ENCODE measurements around the gene ZFX.
"Not testable (repeated sequence)": the region's sequence is repeated elsewhere in the genome, so short reads cannot be mapped to it uniquely, and the experiment has no call there.

Gene ZFX

GRCh38 chrX:24153178-24153795 is 3.8 kb downstream of the ZFX start:
- peak in 1 of 4 experiments; percentile 3 for DNase-seq

GRCh38 chrX:24153796-24154189 is 4.3 kb downstream of the ZFX start:
- no peak for DNase-seq

- no peak for DNase-seq
Measured at GRCh38 chrX:24154490-24155034, 5.0 kb downstream of the ZFX start.

GRCh38 chrX:24155747-24156146 is 6.2 kb downstream of the ZFX start:
- not testable (repeated sequence) for DNase-seq

DNA sequence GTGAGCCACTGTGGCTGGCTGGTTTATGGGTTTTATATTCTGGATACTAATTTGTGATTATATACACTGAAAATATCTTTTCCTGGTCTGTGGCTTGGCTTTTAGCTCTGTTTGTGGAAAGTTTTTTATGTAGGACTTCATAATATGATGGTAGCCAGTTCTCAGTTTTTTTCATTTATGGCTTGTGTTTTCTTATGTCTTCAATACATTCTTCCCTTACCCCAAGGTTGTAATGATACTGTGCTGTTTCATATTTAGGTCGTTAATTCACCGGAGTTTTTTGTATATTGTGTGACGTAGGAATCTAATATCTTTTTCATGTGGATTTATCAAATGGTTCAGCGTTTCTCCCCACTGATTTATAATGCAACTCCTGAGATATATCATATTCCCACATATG is 6.6 kb downstream of the ZFX start:
- no peak for DNase-seq

GRCh38 chrX:24158881-24159280 is 9.4 kb downstream of the ZFX start:
- DNase-seq: no peak

DNA sequence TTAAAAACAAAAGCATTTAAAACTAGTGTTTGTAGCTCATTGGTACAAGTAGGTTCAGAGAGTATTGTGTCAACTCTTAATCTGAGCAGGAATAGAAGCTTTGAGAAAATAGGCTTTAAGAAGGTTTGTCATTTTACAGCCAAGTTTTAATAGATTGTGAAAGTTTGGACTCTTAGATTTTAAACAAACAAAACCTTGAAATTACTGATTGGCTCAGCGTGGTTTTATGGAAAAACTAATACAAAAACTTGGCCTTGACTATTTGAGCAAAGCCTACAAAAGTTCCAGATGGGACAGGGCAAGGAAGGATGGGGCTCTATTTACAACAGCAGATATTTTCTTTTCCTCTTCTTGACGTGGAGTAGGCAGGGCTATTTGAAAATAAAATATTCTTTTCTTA is 16.5 kb downstream of the ZFX start:
- DNase-seq: no peak

DNA sequence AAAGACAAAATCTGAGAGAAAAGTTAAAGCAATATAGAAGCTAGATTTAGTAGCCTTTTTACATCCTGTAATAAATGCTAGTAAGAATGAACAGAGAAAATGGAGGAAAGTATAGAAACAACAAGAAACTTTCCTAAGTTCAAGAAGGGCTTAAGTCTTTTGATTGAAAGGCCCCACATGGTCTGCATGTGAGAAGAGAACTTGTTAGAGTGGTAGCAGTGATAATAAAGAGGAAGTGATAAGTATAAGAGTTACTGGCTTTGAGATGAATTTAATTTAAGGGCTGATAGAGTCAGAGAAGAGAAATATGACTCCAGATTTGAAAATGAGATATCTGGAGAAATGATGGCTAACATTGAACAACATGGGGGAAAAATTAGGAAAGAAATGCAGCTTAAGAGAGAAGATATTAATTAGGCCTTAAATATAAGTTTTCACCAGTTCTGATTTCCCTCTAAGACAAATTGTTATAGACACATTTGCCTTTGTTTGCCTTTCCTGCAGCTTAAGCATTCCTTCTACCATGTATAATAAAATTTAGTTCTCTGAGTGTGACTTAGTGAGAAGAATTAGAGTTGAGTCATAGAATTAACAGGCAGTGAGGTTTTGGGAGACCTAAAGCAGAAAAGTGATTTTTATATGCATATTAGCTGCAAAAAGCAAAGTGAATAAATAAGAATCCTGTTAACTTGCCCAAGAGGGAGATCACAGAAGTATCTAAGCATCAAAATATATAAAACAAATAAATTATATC is 18.4 kb downstream of the ZFX start:
- peak in 1 of 4 experiments; percentile 17 for DNase-seq

DNA sequence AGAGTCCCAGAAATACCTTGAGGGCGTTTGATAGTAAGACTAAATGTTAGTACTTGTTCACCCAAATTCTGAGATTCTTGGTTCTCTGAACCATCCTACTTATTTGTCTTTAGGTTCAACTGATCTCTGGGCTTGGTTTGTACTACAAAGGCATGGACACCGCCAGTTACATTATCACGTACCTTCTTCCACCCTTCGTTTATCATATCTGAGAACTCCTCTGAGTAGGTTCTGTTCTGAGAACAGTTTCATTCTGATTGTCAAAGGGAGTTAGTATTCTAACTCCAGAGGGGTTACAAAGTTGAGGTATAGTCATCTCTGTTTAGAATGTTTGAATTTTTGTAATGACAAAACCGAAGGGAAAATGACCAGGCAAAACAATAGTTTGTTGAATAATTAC is 19.3 kb downstream of the ZFX start:
- no peak for DNase-seq

GRCh38 chrX:24169211-24169610 is 19.7 kb downstream of the ZFX start:
- peak; percentile 14 to 39 (median 28) for DNase-seq

- no peak for DNase-seq
Measured at GRCh38 chrX:24173115-24173847, 23.8 kb downstream of the ZFX start.

GRCh38 chrX:24175276-24175675 is 25.7 kb downstream of the ZFX start:
- no peak for DNase-seq

DNA sequence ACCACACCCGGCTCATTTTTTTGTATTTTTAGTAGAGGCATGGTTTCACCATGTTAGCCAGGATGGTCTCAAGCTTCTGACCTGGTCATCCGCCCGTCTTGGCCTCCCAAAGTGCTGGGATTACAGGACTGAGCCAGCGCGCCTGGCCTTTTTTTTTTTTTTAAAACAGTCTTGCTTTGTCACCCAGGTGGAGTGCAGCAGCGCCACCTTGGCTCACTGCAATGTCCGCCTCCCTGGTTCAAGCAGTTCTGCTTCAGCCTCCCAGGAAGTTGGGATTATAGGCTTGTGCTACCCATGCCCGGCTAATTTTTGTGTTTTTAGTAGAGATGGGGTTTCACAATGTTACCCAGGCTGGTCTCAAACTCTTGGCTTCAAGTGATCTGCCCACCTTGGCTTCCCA is 28.9 kb downstream of the ZFX start:
- DNase-seq: no peak

- DNase-seq: peak in 1 of 4 experiments; percentile 2
Measured at GRCh38 chrX:24184018-24184417, 34.5 kb downstream of the ZFX start.

GRCh38 chrX:24186483-24186882 is 37.0 kb downstream of the ZFX start:
- DNase-seq: no peak

DNA sequence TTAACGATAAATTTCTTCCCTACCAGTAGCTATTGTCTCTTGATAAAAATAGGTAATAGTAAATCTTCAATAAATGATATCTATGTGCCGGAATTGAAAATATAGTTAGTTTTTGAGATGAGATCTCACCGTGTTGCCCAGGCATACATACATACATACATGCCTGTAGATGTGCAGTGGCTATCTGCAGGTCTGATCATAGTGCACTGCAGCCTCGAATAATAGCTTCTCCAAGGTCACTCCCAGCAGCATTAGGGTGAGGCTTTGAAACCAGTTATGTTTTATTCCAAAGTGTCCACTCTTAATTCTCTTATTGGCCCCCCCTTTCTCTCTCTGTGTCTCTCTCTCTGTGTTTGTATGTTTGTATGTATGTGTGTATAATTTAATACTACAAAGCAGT is 37.5 kb downstream of the ZFX start:
- no peak for DNase-seq

DNA sequence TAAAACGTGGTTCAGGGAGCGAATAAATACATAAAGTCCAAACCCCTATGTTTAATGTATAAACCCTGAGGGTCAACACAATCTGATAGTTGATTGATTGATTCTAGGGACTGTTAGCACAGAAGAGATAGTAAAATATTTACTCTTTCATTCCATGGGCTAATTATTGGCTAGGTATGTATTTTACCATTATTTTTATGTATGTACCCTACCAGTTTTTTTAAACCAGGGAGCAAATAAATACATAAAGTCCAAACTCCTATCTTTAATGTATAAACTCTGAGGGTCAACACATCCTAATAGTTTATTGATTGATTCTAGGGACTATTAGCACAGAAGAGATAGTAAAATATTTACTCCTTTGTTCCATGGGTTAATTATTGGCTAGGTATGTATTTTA is 40.0 kb downstream of the ZFX start:
- no peak for DNase-seq

- DNase-seq: no peak
Measured at GRCh38 chrX:24190500-24191156, 41.1 kb downstream of the ZFX start.

GRCh38 chrX:24196509-24196908 is 47.0 kb downstream of the ZFX start:
- DNase-seq: no peak

GRCh38 chrX:24198101-24198500 is 48.6 kb downstream of the ZFX start:
- no peak for DNase-seq

DNA sequence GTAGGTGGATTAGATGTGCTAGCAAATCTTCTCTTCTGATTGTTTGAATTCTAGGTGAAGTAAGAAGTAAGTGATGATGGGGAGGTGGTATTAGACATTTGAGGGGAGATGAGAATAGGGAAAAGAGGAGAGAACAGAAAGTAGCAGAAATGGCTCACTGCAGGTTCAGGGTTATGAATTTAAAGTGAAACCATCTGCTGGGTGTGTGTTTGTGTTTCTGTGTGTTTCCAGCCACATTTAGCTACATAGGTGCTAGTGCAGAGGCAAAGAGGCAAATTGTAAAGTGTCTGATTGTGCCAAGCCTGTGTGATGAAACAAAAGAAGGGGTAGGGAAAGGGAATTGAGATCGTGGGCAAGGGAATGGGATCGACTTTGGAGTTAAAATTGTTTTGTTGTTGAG is 50.6 kb downstream of the ZFX start:
- no peak for DNase-seq

GRCh38 chrX:24201216-24201615 is 51.7 kb downstream of the ZFX start:
- no peak for DNase-seq

DNA sequence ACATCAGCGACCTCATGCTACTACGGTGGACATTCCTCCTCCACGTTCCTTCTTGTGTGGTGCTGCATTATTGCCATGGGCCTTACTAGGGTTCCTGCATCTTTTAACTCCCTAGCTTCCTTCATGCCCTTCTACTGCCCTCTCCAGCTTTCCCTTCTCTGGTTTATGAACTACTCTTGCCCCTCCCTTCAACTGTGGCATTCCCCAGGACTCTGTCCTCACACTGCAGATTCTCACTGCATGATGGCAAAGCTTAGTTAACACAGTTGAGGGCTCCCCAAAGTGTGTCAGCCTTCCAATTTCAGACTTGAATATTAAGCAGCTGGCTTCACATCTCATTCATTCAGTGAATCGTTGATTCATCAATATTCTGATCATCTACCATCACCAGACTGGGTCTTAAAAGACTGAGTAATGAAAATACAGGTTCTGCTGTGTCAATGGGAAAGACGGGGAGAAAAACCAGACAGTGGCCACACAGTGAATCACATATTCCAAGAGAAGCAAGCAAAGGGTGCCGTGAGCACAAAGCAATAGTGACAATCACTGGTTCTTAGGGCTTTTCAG is 53.0 kb downstream of the ZFX start:
- DNase-seq: no peak

Data from suppressor macrophage (primary cell).